ENCODE data around the gene NTN3.

DNA sequence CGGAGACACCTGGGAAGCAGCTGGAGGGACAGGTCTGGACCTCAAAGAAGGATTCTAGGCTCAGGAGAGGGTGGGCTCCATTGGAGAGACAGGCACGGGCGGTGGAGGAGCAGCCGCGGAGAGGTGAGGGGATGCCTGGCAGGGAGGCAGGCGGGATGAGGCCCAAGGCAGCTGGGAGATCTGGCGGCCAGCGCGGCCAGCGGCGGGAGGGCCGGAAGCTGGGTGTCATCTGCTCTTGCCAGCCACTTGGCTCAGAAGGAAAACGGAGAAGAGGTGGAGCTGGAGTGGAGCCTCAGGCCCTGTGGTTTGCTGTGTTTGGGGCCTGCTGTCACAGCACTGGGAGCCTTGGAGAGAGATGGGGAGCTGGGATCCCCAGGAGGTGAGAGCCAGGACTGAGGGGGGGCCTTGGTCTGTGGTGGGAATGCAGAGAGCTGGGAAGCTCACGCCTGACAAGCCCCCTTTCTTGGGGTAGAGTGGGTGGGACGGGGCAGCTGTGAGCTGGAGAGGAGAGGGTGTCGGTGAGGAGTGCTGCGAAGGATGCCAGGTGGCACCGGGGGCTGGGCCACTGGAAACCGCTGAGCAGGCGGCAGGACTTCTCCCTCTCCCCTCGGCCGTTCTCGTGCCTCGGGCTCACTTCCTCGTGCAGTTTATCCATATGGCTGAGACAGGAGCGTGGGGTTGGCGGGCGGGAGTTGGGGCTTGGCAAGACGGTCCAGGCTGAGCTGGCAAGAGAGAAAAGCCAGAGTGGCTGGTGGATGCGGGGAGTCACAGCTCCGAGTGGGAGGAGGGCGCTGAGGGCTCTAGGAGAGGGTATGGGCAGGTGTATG is 11.8 kb downstream of the NTN3 start:
- TF ChIP-seq, protein P1, sequence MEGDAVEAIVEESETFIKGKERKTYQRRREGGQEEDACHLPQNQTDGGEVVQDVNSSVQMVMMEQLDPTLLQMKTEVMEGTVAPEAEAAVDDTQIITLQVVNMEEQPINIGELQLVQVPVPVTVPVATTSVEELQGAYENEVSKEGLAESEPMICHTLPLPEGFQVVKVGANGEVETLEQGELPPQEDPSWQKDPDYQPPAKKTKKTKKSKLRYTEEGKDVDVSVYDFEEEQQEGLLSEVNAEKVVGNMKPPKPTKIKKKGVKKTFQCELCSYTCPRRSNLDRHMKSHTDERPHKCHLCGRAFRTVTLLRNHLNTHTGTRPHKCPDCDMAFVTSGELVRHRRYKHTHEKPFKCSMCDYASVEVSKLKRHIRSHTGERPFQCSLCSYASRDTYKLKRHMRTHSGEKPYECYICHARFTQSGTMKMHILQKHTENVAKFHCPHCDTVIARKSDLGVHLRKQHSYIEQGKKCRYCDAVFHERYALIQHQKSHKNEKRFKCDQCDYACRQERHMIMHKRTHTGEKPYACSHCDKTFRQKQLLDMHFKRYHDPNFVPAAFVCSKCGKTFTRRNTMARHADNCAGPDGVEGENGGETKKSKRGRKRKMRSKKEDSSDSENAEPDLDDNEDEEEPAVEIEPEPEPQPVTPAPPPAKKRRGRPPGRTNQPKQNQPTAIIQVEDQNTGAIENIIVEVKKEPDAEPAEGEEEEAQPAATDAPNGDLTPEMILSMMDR (IDR thresholded peaks at IDR 0.05): no peak
- TF ChIP-seq POLR2A (IDR thresholded peaks at IDR 0.05): no peak
